ENCODE measurements around the gene MT1M. TPM values are rescaled to one million over a fixed set of nuclear protein-coding genes. Genes with fewer than 3 reads are reported as not detected.
A peak's percentile ranks its signal among the peaks of the same experiment; 100 is the strongest.

MT1M gene
- total RNA-seq, 2 experiments from 2014 or later = not detected

DNA sequence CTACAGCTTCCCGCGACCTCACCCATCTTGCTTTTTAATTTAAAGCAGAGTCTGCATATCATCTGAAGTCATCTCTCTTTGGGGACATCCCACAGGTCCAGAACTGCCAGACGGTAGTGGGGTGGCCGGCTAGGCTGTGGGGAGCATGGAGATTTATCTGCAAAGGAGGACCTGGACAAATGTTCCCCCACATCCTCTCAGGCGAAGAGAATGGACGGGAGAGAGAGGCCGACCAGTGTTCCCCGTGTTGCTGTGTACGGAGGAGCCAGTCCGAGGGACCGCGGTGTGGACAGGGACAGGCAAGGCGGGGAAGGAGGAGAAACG is 665 bp upstream of the MT1M start:
- H3K27ac Mint-ChIP-seq = no peak overlapping the region

DNA sequence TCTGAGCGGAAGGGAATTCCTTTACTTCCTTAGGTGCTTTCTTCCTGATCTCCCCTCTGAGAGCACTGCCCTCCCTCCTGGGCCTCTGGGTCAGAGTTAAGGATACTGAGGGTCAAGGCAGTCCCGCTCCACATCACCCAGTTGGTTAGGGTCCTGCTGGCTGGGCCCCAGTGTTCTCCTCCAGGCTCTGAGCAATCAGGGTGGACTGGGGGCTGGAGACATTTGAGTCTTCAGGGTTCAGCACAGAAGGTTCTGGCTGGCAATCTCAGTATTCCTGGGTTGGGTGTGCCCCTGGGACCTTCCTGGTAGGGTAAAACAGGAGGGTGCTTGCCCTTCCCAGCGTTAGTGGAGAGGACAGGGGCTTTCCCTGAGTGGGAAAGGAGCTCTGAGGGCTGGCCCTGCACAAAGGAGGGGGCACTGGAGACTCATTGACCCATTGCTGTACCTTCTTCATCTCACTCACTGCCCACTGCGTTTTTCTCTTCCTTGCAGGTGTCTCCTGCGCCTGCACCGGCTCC is 448 bp downstream of the MT1M start:
- Mint-ChIP-seq H3K4me3 (peak overlapping the region; percentile 61), H3K36me3 (no peaks in the 10 kb centered on the region), H3K9me3 (no peaks in the 10 kb centered on the region), H3K27ac (no peak overlapping the region), H3K4me1 (peaks cover 32% of the 10 kb centered on the region), H3K27me3 (peaks cover 81% of the 10 kb centered on the region)
- DNase-seq = no peak

More for the DNA sequence above, 665 bp upstream of the MT1M start:
- Mint-ChIP-seq H3K36me3 (peaks cover 1% of the 10 kb centered on the region), H3K4me3 (peak overlapping the region; percentile 61), H3K4me1 (peaks cover 26% of the 10 kb centered on the region), H3K27me3 (peaks cover 77% of the 10 kb centered on the region), H3K9me3 (no peaks in the 10 kb centered on the region)
- no peak for DNase-seq

DNA sequence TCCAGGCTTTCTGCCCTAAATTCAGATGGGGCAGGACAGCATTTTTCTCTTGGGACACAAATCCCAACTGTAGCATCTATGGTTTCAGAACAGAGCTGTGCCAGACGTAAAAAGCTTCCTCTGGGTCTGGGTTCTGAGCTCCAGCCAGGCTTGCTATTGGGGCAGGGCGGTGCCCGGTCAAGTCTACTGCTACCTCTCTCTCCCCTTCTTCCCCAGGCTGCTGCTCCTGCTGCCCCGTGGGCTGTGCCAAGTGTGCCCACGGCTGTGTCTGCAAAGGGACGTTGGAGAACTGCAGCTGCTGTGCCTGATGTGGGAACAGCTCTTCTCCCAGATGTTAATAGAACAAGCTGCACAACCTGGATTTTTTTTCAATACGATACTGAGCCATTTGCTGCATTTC is 1.1 kb downstream of the MT1M start:
- peaks cover 83% of the 10 kb centered on the region for H3K27me3 Mint-ChIP-seq
- no peak for DNase-seq
- no peaks in the 10 kb centered on the region for H3K9me3 Mint-ChIP-seq
- H3K27ac Mint-ChIP-seq = no peak overlapping the region
- peaks cover 34% of the 10 kb centered on the region for H3K4me1 Mint-ChIP-seq
- H3K36me3 Mint-ChIP-seq = no peaks in the 10 kb centered on the region
- no peak overlapping the region for H3K4me3 Mint-ChIP-seq

DNA sequence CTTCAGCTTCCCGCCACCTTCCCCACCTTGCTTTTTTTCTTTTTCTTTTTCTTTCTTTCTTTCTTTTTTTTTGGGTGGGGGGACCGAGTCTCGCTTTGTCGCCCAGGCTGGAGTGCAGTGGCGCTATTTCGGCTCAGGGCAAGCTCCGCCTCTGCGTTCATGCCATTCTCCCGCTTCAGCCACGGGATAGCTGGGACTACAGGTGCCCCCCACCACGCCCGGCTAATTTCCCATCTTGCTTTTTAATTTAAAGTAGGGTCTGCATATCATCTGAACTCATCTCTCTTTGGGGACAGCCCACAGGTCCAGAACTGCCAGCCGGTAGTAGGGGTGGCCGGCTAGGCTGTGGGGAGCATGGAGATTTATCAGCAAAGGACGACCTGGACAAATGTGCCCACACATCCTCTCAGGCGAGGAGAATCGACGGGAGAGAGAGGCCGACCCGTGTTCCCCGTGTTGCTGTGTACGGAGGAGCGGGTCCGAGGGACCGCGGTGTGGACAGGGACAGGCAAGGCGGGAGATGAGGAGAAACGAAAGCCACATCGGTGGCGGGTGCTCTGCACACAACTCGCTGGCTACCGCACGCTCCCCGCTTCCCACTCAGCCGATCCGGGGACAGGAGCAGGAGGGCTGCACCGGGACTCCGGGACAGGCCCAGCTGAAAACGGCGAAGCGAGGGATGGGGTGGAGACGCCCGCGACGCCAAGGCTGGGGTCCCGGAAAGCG is 2.4 kb downstream of the MT1M start:
- no peak for DNase-seq
- Mint-ChIP-seq H3K27ac (no peak overlapping the region), H3K4me3 (peak overlapping the region; percentile 74), H3K27me3 (peaks cover 93% of the 10 kb centered on the region), H3K9me3 (no peaks in the 10 kb centered on the region), H3K36me3 (no peaks in the 10 kb centered on the region), H3K4me1 (peaks cover 34% of the 10 kb centered on the region)

DNA sequence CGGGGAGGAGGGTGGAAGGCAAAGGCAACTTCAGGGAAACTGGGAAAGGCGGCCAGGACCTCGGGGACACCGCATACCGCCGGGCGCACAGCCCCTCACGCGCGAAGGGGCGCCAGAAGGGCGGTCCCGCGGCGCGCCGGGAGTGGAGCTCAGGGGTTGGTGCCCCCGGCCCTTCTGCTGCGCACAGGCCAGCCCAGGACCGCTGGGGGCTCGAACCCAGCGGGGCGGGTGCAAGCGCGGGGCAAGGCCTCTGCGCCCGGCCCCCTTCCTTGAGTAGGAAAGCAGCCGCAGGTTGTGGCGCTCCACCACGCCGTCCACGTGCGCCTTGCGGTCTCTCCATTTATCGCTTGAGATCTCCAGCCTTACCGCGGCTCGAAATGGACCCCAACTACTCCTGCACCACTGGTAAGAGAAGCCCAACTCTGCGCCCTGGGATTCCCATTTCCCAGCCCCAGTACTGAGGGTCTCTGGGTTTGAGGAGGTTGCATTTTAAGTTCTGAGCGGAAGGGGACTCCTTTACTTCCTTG is 3.0 kb downstream of the MT1M start:
- no peaks in the 10 kb centered on the region for H3K9me3 Mint-ChIP-seq
- H3K27me3 Mint-ChIP-seq = peaks cover 96% of the 10 kb centered on the region
- no peak for DNase-seq
- no peaks in the 10 kb centered on the region for H3K36me3 Mint-ChIP-seq
- H3K4me3 Mint-ChIP-seq = peak overlapping the region; percentile 74
- H3K27ac Mint-ChIP-seq = no peak overlapping the region
- H3K4me1 Mint-ChIP-seq = peaks cover 31% of the 10 kb centered on the region

DNA sequence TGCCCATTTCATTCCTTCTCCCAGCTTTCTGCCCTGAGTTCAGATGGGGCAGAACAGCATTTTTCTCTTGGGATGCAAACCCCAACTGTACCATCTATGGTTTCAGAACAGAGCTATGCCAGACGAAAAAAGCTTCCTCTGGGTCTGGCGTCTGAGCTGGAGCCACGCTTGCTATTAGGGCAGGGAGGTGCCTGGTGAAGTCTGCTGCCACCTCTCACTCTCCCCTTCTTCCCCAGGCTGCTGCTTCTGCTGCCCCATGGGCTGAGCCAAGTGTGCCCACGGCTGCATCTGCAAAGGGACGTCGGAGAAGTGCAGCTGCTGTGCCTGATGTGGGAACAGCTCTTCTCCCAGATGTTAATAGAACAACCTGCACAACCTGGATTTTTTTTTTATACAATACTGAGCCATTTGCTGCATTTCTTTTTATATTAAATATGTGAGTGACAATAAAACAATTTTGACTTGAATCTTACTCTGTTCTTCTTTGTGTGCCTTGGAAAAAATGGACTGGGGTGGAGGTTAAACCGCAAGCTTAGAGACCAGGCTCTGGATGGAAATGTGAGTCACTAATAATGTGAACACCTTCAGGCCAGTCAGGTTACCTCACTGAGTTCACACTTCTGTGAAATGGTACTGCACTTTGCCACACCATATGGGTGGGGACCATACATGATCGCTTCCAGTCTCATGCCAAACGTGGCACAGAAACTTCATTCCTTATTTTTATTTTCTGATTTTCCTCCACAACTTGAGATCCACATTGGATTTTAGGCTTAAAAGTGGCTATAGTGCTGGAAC is 4.4 kb downstream of the MT1M start:
- peaks cover 83% of the 10 kb centered on the region for H3K27me3 Mint-ChIP-seq
- DNase-seq = no peak
- H3K36me3 Mint-ChIP-seq = no peaks in the 10 kb centered on the region
- no peak overlapping the region for H3K27ac Mint-ChIP-seq
- H3K4me1 Mint-ChIP-seq = peaks cover 30% of the 10 kb centered on the region
- H3K9me3 Mint-ChIP-seq = no peaks in the 10 kb centered on the region
- no peak overlapping the region for H3K4me3 Mint-ChIP-seq

DNA sequence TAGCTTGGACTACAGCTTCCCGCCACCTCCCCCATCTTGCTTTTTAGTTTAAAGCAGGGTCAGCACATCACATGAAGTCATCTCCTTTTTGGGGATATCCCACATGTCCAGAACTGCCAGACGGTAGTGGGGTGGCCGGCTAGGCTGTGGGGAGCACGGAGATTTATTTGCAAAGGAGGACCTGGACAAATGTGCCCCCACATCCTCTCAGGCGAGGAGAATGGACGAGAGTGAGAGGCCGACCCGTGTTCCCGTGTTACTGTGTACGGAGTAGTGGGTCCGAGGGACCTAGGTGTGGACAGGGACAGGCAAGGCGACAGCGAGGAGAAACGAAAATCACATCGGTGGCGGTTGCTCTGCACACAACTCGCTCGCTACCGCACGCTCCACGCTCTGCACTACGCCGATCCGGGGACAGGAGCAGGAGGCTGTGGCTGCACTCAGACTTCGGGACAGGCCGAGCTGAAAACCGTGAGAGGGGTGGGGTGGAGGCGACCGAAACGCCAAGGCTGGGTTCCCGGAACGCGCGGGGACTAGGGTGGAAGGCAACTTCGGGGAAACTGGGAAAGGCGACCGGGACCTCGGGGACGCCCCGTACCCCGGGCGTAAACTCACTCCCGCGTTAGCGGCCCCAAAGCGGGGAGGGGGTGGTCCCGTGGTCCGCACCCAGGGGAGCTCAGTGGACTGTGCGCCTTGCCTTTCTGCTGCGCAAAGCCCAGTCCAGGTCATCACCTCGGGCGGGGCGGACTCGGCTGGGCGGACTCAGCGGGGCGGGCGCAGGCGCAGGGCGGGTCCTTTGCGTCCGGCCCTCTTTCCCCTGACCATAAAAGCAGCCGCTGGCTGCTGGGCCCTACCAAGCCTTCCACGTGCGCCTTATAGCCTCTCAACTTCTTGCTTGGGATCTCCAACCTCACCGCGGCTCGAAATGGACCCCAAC is 5.6 kb downstream of the MT1M start, which contains the start of gene MT1A:
MT1A (plus strand) TSS at position 853 of the 937 bp plus-strand sequence; CDS start at position 926, 73 bp downstream.
- H3K27ac Mint-ChIP-seq = no peak within 1 kb of the TSS
- H3K4me3 Mint-ChIP-seq = peak within 1 kb of the TSS; percentile 53
- H3K36me3 Mint-ChIP-seq = no peaks in the 10 kb centered on the region
- peaks cover 76% of the 10 kb centered on the region for H3K27me3 Mint-ChIP-seq
- H3K9me3 Mint-ChIP-seq = no peaks in the 10 kb centered on the region
- no peak for DNase-seq
- peaks cover 31% of the 10 kb centered on the region for H3K4me1 Mint-ChIP-seq

DNA sequence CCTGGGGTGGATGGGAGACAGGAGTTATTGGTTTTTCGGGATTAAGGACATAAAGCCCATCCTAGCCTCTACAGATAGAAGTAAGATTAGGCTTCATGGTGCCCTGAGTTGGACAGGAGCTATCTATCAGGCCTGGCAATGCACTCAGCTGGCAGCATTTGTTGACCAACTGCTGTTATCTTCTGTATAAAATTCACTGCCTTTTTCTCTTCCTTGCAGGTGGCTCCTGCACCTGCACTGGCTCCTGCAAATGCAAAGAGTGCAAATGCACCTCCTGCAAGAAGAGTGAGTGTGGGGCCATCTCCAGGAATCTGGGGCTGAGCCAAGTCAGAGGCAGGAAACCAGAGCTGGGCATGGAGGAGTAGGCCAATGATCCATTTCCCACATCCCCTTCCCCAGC is 6.6 kb downstream of the MT1M start:
- Mint-ChIP-seq H3K36me3 (no peaks in the 10 kb centered on the region), H3K27ac (no peak overlapping the region), H3K4me1 (peaks cover 38% of the 10 kb centered on the region), H3K9me3 (no peaks in the 10 kb centered on the region), H3K4me3 (no peak overlapping the region), H3K27me3 (peaks cover 69% of the 10 kb centered on the region)
- DNase-seq = no peak

DNA sequence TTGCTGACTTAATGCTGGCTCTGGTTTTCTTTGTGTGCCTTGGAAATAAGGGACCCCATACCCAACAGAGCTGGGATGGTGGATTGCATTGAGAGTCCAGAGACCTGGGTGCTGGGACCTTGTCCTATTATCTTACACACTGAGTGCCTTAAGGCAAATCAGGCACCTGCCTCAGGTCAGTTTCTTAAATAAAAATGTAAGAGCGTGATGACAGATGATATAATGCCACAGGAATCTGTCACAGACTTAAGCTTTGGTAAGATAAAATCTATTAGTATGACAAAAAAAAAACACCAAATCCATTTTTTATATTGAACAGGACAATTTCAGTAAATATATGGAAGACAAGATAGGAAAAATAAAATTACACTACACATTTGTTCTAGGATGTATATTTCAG is 7.6 kb downstream of the MT1M start:
- H3K27ac Mint-ChIP-seq = no peak overlapping the region
- H3K4me3 Mint-ChIP-seq = no peak overlapping the region
- H3K27me3 Mint-ChIP-seq = peaks cover 64% of the 10 kb centered on the region
- no peaks in the 10 kb centered on the region for H3K36me3 Mint-ChIP-seq
- no peaks in the 10 kb centered on the region for H3K9me3 Mint-ChIP-seq
- peaks cover 34% of the 10 kb centered on the region for H3K4me1 Mint-ChIP-seq
- DNase-seq = no peak

DNA sequence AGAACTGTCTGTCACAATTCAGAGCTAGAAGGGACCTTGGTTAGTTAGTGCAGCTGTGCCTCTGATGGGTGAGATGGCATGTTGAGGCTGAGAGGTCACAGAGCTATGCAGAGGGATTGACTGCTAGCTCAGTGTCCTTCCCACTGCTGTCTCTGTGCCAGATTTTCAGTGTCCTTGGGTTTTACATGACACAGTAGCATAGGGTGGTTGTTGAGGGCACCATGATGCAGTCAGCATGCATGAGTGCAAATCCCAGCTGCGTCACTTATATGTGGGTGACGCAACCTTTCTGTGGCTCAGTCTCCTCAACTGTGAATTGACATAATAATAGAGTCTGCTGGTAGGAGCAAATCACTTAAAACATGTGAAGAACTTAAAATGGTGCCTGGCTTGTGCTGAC is 8.7 kb downstream of the MT1M start:
- Mint-ChIP-seq H3K36me3 (no peaks in the 10 kb centered on the region), H3K27me3 (peaks cover 57% of the 10 kb centered on the region), H3K27ac (no peak overlapping the region), H3K4me3 (no peak overlapping the region), H3K9me3 (no peaks in the 10 kb centered on the region), H3K4me1 (peaks cover 28% of the 10 kb centered on the region)
- no peak for DNase-seq

DNA sequence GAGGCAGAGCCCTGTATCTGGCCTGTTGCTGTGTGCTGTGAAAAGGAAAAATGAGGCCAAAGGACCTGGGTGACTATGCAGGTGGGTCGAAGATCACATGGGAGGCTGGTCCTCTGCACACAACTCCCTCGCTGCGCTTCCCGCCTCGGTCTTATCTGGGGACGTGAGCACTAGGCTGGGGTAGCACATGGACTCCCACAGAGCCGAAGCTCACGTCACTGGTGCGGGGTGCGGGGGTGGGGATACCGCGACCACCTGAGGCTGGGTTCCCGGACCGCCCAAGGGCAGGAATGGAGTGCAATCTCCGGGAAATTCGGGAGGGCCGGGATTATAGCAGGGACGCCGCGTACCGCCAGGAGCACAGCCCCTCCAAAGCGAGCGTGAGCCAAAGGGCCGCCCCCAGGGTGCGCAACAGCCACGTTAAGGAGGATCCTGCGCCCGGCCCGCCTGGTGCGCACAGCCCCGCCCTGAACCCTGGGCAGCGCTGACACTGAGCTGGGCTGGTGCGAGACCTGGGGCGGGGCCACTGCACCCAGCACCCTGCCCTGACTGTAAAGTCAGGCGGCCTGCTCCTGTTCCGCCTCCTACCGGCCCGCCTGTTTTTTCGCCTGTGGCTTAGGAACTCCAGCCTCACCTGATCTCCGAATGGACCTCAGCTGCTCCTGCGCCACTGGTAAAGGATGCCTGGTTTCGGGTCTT is 10.8 kb downstream of the MT1M start:
- no peaks in the 10 kb centered on the region for H3K36me3 Mint-ChIP-seq
- peaks cover 42% of the 10 kb centered on the region for H3K27me3 Mint-ChIP-seq
- no peak overlapping the region for H3K27ac Mint-ChIP-seq
- DNase-seq = peak; percentile 87
- peak overlapping the region; percentile 70 for H3K4me3 Mint-ChIP-seq
- no peaks in the 10 kb centered on the region for H3K9me3 Mint-ChIP-seq
- H3K4me1 Mint-ChIP-seq = peaks cover 17% of the 10 kb centered on the region

DNA sequence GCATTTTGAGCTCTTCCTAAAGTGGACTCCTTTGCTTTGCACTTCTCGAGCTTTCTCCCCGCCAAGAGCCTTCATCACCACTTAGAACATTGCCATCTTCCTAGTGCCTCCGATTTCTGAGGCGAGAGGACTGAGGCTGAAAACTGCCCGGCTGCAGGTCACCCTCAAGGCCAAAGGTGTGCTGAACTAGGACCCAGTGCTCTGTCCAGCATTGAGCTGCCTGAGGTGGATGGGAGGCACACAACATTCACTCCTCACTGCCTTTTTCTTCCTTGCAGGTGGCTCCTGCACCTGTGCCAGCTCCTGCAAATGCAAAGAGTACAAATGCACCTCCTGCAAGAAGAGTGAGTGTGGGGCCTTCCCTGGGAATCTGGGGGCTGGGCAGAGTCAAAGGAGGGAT is 11.4 kb downstream of the MT1M start:
- Mint-ChIP-seq H3K36me3 (no peaks in the 10 kb centered on the region), H3K4me1 (peaks cover 17% of the 10 kb centered on the region), H3K27me3 (peaks cover 39% of the 10 kb centered on the region), H3K27ac (no peak overlapping the region), H3K4me3 (peak overlapping the region; percentile 70), H3K9me3 (no peaks in the 10 kb centered on the region)
- DNase-seq = no peak

DNA sequence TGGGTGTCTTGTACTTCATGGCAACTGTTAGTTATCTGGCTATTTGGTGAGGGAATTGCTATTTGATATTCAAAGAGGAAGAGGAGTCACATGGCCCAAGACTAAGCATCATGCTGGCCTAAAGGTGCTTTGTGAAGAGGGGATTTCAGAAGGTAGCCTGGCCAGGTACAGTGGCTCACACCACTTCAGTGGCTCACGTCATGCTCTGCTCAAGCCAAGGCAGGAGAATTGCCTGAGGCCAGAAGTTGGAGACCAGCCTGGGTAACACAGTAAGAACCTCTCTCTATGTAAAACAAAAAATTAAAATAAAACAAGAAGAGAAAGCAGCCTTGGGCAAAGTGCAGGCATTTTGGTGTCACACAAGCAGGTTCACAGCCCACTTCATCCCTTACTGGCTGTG is 12.9 kb downstream of the MT1M start:
- DNase-seq = no peak
- H3K27me3 Mint-ChIP-seq = peaks cover 24% of the 10 kb centered on the region
- peaks cover 17% of the 10 kb centered on the region for H3K4me1 Mint-ChIP-seq
- no peaks in the 10 kb centered on the region for H3K9me3 Mint-ChIP-seq
- no peak overlapping the region for H3K4me3 Mint-ChIP-seq
- H3K27ac Mint-ChIP-seq = no peak overlapping the region
- H3K36me3 Mint-ChIP-seq = no peaks in the 10 kb centered on the region

DNA sequence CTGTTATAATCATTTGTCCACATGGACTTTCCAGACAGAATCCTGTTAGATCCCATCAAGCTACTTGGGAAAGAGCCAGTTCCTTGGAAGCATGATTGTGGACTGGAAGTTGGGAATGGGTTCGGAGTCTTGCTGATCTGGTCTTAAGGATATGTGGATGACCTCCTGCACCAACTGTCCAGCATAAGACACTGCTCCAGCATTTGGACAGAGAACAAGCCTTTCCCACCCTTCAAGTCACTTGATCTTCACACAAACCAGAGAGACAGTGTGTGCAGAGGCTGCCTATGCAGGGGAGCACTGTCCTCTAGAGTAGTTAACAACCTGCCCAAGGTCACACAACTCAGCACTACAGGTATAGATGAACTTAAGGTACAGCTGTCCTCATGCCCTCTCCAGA is 13.4 kb downstream of the MT1M start:
- DNase-seq = no peak
- H3K27me3 Mint-ChIP-seq = peaks cover 23% of the 10 kb centered on the region

More for the DNA sequence above, 13.4 kb downstream of the MT1M start:
- H3K4me3 Mint-ChIP-seq = no peak overlapping the region
- H3K9me3 Mint-ChIP-seq = no peaks in the 10 kb centered on the region
- no peaks in the 10 kb centered on the region for H3K36me3 Mint-ChIP-seq
- H3K4me1 Mint-ChIP-seq = peaks cover 17% of the 10 kb centered on the region
- H3K27ac Mint-ChIP-seq = no peak overlapping the region
